ENCODE data around the gene TOR1AIP1.
"Not testable (repeated sequence)": the region's sequence is repeated elsewhere in the genome, so short reads cannot be mapped to it uniquely, and the experiment has no call there.

Gene TOR1AIP1

DNA sequence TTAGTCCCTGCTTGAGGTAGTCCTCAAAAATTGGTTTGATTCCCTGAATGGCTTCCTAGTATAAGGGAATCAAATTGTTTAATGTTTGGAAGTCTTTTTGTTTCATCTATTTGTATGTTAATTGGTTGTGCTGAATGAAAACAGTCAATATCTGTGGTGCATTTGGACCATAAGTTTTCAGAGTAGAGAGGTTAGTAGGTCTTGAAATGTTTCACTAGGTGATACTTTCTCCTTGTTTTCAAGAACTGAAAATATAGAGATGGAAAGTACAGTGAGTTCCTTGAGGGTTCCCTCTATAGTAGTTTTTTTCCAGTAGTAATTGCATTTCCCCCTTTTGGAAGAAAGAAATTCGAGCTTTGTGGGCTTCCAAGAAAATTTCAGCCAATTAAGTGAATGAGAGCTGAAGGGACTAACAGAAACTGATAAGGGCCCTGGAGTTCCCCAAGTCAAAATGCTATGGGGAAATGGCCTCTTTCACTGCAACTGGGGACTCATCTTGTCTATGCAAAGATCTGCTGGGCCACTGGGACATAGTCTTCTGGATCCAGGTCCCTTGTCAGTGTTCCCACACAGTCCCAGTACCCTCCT lies 53.9 kb downstream of the TOR1AIP1 start:
- in situ Hi-C loops (cut with HindIII; ENCODE audit: low sequenced_read_pairs) = no loop called here

DNA sequence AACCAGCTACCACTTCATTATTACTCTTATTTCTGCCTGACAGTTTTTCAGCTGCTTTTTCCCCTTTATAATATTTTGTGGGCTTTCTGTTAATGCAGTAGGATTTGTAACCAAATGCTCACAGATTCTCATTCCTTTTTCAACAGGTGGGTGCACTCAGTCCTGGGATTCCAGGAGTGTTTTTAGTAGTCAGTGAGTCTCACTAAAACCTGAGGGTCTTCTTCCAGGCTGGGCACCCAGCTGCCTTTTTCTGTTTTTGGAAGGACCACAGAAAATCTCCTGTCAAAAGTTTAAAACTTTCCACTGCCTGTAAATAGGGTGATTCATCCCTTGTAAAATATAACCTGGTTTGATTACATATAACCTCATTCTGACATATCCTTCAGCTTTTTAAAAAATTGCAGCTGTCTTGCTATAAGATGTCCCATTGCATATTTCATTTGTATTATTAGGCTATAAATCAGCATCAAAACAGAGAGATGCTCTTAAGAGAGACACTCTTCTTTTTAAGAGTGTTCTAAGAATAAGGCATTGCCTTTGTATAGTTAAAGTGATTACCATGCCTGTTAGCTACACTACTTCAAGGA lies 55.7 kb downstream of the TOR1AIP1 start:
- in situ Hi-C loops (cut with HindIII; ENCODE audit: low sequenced_read_pairs) = no loop called here

DNA sequence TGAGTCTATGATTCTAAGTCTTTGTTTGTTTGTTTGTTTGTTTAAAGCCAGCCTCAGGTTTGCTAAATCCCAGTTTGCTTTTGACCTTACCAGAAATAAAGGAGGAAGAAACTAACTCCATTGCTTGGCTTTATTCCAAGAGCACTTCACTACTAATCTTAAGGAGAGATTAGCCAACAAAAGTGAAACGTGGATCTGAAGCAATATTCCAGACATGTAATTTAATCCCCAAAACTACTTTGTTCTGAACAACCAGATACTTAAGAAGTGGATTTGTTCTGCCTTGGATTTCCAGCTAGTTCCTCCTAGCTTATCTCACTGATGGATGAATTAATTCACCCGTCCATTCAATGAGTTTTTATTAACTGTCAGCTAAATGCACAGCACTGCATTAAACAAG lies 56.7 kb downstream of the TOR1AIP1 start:
- in situ Hi-C loops (cut with HindIII; ENCODE audit: low sequenced_read_pairs) = no loop called here

DNA sequence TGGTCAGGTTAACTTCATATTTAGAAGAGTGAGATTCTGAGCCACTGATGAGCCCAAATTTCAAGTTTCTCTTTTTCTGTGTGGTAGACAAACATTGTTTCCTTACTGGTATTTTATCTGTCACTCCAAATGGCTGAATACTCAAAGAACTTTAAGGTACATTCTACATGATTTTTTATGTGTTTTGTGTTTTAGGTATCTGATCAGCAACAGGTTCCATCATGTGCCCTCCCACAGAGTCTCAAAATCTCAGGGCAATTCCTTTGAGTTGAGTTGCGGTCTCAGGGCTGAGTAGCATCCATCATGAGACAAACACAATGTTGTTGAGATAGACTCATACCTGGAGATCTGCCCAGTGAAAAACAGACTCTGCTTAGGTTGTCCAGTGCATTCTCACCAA lies 57.9 kb downstream of the TOR1AIP1 start:
- in situ Hi-C loops (cut with HindIII; ENCODE audit: low sequenced_read_pairs) = no loop called here

- in situ Hi-C loops (cut with HindIII; ENCODE audit: low sequenced_read_pairs) = no loop called here
Measured at GRCh38 chr1:179941454-179941853, 59.4 kb downstream of the TOR1AIP1 start.

DNA sequence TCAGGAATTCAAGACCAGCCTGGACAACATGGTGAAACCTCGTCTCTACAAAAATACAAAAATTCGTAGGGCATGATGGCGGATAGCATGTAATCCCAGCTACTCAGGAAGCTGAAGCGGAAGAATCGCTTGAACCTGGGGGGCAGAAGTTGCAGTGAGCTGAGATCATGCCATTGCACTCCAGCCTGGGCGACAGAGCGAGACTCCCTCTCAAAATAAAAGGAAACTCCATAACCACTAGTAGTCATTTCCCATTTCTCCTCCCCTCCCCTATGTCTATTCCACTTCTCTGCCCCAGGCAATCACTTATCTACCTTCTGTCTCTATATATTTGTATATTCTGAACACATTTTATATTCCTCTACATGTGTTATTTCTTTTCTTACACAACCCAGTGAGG lies 68.6 kb downstream of the TOR1AIP1 start:
- in situ Hi-C loops (cut with HindIII; ENCODE audit: low sequenced_read_pairs) = no loop called here

- in situ Hi-C loops (cut with HindIII; ENCODE audit: low sequenced_read_pairs) = no loop called here
Measured at GRCh38 chr1:179951383-179952144, 69.5 kb downstream of the TOR1AIP1 start.

GRCh38 chr1:179952186-179952585 lies 70.1 kb downstream of the TOR1AIP1 start:
- in situ Hi-C loops (cut with HindIII; ENCODE audit: low sequenced_read_pairs) = no loop called here

DNA sequence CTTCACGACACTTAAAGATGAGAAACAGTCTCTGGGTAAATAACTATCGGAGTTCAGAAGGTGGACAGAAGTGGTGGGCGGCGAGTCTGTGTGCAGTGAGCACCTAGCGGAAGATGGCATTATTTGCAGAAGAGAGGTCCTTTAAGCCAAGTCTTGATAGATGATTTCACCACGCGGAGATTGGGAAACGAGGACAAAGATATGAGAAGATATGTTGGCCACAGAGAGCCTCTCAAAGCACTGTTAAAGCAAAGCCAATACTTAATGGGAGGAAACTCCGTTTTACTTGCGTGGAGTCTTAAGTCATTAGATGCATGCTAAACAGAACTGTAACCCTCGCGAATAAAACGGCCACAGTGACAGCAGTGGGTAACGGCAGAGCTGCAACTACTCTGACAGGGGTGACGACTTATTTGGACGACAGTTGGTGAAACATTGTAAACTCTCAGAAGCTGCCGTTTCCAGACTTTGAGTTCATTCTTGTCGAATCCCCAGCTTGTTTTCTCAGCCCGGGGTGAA lies 71.9 kb downstream of the TOR1AIP1 start:
- in situ Hi-C loops (cut with HindIII; ENCODE audit: low sequenced_read_pairs) = no loop called here

DNA sequence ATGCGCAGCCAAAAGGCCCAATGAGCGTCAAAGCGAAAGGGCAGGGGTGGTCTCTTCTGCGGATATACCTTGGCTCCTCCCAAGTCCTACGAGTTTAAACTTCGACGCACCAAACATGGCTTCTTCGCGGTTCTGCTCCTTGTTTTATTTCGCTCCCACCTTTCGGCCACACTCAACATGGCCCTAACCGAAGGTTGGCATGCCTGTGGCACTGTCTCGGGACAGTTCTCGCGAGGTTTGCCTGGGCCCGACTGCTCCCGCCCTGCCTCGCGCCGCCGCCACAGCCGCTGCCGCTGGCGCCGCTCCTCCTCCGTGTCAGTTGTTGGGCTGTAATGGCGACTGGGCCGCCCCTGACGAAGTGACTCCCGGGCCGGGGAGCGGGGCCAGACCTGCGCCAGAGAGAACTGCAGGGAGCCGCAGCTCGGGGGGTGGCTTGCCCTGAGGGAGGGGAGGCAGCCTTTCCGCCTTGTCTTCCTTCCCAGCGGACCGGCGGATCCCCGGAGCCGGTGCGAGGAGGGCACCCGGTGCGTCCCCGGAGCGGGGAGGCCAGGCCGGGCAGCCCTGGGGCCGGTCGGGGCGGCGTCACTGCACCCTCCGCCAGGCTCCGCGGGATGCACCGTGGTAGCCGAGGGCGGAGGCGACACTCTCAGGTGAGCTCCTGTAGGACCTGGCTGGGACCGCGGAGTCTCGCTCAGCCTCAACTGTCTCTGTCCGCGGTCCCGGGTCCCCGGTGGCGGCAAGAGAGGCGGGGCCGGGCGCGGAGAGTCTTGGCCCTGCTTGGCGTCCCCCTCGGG lies 72.6 kb downstream of the TOR1AIP1 start, which contains the start of gene CEP350:
Gene CEP350, plus strand, starts transcription at position 318 of the 794 bp plus-strand sequence. CDS start 31,372 bp downstream, outside the sequence.
- in situ Hi-C loops (cut with HindIII; ENCODE audit: low sequenced_read_pairs) = no loop called here

GRCh38 chr1:179955287-179955680 lies 73.2 kb downstream of the TOR1AIP1 start:
- in situ Hi-C loops (cut with HindIII; ENCODE audit: low sequenced_read_pairs) = no loop called here

DNA sequence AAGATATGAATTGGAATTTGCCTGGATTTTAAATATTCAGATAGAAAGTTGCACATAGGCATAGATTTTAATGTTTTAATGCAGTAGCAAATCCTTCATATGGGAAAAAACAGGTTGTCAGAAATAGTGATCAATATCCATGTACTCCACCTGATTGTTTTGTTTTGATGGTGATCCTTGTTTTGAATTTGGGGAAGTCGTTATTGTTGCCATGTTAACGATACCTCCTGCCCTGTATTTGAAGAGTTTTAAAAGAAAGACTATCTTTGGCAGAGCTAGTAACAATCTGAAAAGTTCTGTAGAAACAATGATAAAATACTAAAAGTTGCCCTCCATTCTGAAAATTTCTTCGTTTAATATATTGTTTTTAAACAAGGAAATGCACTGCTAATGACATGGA lies 73.6 kb downstream of the TOR1AIP1 start:
- in situ Hi-C loops (cut with HindIII; ENCODE audit: low sequenced_read_pairs) = no loop called here

GRCh38 chr1:179958359-179958758 lies 76.3 kb downstream of the TOR1AIP1 start:
- in situ Hi-C loops (cut with HindIII; ENCODE audit: low sequenced_read_pairs) = no loop called here

DNA sequence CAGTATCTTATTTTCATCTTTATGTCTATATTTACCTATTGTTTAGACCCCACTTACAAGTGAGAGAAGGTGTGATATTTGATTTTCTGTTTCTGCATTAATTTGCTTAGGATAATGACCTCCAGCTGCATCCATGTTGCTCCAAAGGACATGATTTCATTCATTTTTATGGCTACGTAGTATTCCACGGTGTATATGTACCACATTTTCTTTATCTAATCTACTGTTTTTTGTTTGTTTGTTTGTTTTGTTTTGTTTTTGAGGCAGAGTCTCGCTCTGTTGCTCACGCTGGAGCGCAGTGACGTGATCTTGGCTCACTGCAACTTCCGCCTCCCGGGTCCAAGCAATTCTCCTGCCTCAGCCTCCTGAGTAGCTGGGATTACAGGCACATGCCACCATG lies 80.1 kb downstream of the TOR1AIP1 start:
- in situ Hi-C loops (cut with HindIII; ENCODE audit: low sequenced_read_pairs) = not testable (repeated sequence)

DNA sequence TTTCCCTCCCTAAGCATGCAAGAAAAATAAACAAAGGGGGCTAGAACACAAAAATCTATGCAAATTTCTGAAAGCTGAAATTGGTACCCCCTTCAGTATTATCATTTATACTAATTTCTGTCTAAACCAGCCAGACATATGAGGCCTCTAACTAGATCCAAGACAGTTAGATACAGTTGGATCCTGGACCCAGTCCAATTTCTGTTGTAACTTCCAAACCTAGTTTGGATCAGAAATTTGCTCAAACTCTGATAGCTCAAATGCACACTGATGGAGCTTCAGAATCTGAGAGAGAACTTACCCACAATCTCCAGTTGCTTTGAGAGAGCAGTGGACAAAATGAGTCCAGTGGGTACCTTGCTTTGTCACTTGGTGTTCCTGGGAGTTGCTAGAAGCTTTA lies 84.5 kb downstream of the TOR1AIP1 start:
- in situ Hi-C loops (cut with HindIII; ENCODE audit: low sequenced_read_pairs) = no loop called here

DNA sequence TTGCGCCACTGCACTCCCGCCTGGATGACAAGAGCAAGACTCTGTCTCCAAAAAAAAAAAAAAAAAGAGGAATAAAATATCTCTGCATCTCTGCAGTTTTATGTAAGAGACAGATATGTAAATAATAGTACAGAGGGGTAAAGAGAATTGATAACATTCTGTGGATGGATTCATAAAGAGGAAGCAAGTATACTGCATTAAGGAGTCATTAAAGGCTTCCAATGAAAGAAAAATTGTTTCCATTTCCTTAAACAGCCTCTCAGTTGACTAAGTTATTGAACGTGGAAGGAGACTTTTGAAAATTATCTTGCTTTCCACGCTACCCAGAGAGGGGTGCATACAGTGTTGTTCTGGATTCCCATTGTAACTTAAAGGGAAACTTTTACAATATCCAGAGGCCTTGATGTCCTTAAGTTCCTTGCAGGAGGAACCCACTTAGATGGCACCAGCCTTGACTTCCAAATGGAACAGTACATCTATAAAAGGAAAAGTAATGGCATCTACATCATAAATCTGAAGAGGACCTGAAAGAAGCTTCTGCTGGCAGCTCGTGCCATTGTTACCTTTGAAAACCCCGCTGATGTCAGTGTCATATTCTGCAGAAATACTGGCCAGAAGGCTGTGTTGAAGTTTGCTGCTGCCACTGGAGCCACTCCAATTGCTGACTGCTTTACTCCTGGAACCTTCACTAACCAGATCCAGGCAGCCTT lies 86.4 kb downstream of the TOR1AIP1 start:
- in situ Hi-C loops (cut with HindIII; ENCODE audit: low sequenced_read_pairs) = no loop called here

DNA sequence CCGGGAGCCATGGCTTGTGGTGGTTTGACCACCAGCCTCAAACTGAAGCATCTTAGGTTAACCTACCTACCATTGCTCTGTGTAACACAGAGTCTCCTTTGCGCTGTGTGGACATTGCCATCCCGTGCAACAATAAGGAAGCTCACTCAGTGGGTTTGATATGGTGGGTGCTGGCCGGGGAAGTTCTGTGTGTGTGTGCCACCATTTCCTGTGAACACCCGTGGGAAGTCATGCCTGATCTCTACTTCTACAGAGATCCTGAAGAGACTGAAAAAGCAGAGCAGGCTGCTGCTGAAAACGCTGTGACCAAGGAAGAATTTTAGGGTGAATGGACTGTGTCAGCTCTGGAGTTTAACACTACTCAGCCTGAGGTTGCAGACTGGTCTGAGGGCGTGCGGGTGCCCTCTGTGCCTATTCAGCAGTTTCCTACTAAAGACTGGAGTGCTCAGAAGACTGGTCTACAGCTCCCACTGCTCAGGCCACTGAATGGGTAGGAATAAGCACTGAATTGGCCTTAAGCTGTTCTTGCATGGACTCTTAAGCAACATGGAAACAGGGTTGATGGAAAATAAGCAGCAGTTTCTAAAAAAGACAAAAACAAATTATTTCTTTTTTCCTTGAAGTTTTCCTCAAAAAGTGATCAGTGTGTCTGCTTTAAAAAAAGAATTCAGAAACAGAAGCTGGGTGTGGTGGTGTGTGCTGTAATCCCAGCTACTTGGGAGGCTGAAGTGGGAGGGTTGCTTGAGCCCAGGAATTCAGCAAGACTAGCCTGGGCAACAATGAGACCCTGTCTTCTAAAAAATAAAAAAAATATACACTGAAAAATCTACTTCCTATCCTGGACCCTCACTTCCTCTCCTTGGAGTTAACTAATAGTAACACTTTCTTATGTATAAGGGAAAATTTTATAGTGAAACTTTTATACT lies 87.2 kb downstream of the TOR1AIP1 start:
- in situ Hi-C loops (cut with HindIII; ENCODE audit: low sequenced_read_pairs) = no loop called here
